HG03280 (cell line): ENCODE results near the gene SESN3.
"Not testable (repeated sequence)": the region's sequence is repeated elsewhere in the genome, so short reads cannot be mapped to it uniquely, and the experiment has no call there.

ENCODE experiments used
- ATAC-seq: cut with Tn5 transposase; IDR thresholded peaks from one replicate; pipeline ENCODE4 v1.9.1; 2021; ENCODE audit warnings: mild to moderate bottlenecking, moderate library complexity; ENCODE audit not compliant: unreplicated experiment

Gene SESN3

GRCh38 chr11:95252586-95252985 is 21.6 kb upstream of the SESN3 start:
- no peak for ATAC-seq

DNA sequence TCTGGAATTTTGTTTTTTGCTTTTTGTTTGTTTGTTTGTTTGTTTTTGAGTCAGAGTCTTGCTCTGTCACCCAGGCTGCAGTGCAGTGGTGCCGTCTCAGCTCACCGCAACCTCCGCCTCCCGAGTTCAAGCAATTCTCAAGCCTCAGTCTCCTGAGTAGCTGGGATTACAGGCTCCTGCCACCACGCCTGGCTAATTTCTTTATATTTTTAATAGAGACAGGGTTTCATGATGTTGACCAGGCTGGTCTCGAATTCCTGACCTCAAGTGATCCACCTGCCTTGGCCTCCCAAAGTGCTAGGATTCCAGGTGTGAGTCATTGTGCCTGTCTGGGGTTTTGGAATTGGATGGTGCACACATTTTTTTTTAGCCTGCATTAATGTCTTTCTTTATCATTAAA is 20.9 kb upstream of the SESN3 start:
- ATAC-seq: not testable (repeated sequence)

DNA sequence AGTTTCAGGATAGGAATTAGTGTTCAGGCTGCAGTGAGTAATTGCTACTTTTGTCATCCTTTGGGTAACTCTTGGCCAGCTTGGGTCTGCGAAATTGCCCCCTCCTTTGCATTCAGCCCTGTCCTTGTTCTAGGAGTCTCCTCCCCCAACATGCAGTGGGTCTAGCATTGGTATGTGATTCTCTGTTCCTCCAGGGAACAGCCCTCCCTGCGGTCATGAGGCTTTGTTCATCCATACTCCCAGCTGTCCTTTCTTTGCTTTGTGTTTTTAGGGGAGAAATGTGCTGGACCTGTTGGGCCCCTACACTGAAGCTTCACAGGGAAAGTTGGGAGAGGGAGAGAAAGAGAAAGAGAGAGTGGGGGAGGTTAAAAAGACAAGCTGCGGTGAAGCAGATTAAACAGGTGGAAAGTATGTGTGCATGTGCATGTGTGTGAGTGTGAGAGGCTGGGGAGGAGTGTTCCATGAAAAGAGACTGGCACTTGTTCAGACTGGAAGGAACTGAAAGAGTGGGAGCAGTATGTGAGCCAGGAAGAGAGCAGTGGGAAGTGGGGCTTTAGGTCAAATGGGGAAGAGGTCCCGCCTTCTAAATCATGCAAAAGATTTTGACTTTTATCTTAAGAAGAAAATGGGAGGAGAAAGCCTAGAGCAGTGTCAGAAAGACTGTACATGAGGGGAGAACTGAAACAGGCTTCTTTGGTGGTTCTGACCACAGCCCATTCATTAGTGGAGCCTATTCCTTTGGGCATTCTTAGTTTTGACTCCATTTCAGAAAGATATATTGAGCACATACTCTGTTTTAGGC is 17.9 kb upstream of the SESN3 start:
- ATAC-seq: peak; percentile 79

DNA sequence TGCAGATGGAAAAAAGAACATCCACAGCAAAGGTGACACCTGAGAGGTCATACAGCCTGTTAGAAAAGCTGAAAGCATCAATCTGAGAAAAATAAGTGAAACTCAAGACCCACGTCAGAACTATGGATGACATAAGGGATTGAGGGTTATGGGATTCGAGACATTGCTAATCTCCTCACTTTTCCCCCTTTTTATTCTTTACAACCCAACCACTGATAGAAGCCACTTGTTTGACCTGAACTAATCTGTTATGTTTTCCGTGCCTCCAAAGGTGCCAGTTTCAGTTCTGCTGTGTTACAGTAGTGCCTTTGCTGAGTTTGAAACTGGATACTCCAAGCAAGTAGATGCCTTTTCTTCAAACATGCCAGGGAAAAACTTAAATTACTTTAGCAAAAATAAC is 16.9 kb upstream of the SESN3 start:
- no peak for ATAC-seq

DNA sequence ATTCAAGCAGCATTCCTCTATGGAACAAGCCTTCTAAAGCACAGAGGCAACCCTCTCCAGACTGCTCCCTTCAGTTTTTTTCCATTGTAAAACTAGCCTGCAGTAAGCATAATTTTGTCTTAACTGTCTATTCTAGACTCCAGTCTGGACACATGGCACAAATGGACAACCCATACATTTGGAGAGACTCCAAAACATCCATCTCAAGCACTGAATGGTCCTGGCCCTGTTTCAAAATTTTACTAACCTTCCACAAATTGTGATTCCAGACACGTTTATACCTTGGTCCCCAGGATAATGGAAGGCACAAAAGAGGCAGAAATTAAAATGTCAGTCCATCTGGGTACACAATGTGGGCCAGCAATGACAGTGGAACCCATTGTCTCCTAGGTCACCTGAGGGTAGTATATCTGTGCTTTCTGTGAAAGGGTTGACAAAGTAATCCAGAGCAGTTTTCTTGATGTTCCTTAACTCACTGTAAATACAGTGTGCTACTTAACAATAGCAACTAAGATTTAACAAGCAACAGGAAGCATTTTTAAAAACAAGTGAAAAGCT is 16.2 kb upstream of the SESN3 start:
- no peak for ATAC-seq

- no peak for ATAC-seq
Observed at GRCh38 chr11:95245581-95245980, 14.6 kb upstream of the SESN3 start.

DNA sequence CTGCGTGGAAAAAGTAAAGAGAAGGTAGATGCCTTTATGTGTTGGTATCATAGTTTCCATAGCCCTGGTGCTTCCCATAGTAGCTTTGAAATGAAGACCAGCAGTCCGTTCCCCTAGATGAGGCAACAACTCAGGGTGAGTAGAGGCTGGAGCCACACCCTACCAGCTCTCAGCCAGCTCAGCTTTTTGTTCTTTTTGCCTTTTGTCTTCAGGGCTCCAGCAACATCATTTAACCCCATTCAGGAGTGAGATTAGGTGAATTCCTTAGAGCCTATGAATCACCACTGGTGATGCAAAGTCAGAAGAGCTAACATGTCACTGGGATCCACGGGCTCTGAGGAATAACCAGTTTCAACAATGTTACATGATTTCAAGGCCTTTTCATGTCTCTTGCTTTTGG is 14.0 kb upstream of the SESN3 start:
- no peak for ATAC-seq

- ATAC-seq: no peak
Observed at GRCh38 chr11:95243673-95244072, 12.7 kb upstream of the SESN3 start.

DNA sequence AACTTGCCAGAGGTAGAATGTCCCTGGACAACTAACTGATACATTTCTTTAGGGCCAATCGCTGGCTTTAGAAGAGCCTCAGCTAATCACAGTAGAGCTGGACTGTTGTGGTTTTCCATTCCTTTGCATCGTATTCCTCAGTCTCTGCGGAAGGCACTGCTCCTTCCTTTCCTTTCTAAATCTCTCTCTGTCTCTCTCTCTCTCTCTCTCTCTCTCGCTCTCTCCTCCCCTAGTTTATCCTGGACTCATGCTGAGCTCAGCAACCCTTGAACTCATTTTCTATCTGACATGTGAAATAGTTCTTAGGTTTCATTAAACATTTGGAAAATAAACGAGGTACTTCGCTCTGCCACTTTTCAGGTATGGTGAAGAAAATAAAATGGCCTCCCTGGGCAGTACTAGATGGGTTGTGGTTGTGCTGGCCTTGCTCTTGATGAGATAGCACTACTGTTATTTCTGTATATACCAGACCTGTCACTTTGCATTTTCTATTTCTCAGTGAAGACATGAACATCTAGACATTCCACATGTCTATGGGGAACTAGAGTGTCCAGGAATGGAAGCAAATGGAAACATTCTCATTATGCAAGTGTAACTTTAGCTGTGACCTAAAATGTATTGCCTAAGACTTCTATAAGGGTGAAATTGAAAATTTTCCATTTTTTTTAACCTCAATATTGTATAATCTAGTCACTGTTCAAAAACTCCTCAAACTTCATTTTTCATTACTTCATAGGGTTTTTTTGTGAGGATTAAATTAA is 12.0 kb upstream of the SESN3 start:
- ATAC-seq: no peak

DNA sequence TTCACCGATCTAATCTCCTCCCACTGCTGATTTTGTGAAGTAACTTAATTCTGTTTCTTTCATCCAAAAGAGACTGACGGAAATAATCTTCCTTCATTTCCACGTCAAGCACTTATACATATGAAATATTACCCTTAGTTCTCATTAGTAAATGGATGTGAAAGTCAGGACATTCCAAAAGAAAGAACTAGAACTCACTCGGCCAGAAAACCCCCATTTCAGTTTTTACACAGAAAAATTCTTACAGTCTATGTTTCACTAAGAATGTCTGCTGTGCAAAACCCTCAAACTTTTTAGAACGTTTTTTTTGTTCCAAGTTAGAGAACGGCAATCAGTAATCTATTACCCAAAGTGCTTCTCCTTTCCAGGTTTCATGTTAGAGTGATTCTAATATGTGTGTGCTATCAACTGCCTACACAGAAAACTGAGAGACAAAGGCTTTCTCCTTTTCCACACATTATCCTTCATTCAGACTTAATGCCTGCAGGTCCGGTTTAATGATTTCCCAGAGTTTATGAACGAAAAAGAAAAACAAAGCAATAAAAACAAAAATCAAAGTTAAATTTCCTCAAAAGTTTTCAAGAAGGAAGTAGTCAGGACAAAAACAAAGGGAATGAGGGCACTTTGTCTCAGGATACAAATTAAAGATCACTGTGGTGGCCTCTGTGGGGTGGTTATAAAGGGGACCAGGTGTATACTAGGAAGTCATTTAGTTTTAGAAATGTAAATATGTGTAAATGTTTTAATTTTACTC is 11.3 kb upstream of the SESN3 start:
- peak; percentile 31 for ATAC-seq

DNA sequence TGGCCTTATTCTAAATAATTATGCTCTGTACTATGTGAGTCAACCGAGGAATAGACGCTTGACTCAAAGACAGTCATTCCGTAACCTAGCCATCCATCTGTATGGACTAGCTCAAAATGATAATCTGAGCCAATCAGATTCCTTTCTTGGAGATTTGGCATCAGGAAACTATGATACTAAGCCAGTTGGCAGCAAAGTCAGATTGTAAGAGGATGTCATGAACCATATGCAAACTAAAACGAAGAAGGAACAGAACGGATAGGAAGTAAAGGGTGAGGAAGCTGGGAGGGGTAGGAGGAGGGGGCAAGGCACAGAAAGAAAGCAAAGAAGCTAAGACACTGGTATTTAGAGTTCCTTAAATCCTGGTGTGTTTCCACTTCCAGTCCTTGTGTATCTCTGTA is 10.7 kb upstream of the SESN3 start:
- ATAC-seq: peak; percentile 64

GRCh38 chr11:95239871-95240649 is 9.1 kb upstream of the SESN3 start:
- ATAC-seq: no peak

GRCh38 chr11:95232666-95233065 is 1.7 kb upstream of the SESN3 start:
- no peak for ATAC-seq

DNA sequence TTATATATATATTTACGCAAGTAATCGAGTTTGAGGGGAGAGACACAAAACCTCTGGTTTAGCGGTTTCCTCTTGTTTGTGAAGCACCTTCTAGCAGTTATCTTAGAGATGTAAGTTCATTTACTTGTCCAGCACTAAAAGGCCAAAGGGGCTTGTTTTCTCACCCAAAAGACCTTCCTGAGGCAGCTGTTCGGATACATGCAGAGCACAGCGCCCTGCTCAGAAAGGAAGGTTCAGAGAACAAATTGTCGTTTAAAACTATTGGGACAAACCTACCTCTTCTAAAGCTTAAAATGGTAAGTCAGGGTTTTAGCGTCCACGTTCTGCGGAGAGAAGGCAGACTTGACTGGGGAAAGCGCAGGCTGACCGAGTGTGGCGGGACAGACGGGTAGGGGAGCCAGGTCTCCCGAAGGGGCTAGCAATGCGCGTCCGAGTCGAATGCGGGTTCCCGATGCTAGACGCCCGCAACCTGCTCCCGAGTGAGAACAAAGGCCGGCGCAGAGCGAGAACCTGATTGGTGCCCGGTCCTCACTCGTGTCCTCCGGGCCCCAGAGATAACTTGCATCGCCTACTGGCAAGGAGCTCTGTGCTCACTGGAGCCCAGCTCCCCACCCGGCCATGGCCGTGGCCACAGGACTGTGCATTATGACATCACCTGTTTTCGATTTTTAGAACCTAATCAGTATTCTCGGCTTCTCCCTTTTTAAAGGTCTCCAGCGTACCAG is 1.0 kb upstream of the SESN3 start:
- no peak for ATAC-seq

DNA sequence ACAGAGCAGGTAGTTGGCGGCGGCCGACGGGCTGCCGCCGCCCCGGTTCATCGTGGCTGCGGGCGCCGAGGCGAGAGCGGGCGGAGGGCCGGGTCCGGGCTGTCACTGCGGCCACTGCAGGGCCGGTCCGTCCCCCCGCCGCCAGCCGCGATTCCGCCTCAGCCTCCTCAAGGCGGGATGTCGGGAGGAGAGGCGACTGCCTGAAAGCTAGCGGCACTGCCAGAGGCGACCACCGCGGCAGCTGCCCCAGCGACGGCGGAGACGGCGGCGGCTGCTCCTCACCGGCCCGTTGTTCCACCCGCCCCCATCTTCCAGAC is 234 bp downstream of the SESN3 start:
- ATAC-seq: peak; percentile 7

DNA sequence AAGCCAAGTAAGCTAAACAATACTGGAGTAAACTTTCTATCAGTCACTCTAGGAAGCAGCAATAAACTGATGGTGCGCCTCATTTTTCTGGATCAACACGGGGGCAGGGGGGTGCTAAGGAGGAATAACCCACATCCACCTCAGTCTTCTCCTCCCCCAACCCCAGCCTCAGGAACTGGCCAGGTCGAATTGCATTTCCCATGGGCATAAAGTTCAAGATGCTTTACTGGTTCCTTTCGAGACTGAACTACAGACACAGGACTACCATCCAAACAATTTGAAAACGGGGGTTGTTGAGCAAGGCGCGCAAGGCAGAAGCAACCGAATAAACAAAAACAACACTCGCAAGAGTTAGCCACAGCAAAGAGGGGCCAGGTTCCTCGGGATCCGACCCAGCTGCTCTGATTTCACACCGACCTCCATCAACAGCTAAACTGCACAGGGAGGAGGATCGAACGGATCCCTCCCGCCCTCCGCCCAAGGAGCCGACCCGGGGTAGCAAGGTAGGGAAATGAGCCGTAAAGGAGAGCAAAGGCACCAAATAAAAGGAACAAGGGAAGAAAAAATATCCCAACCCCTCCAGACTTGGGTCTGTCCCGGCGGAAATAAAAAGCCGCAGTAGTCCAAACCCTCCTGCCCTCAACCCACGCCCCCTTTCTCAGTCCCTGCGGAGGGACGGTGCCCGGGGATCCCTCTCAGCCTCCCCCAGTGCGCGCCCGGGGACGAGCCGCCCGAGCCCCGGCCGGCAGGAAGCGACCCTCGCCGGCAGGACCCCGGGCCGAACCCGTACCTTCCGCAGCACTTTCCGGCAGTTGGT is 801 bp downstream of the SESN3 start:
- ATAC-seq: no peak

- ATAC-seq: no peak
Observed at GRCh38 chr11:95229199-95229992, 1.6 kb downstream of the SESN3 start.

DNA sequence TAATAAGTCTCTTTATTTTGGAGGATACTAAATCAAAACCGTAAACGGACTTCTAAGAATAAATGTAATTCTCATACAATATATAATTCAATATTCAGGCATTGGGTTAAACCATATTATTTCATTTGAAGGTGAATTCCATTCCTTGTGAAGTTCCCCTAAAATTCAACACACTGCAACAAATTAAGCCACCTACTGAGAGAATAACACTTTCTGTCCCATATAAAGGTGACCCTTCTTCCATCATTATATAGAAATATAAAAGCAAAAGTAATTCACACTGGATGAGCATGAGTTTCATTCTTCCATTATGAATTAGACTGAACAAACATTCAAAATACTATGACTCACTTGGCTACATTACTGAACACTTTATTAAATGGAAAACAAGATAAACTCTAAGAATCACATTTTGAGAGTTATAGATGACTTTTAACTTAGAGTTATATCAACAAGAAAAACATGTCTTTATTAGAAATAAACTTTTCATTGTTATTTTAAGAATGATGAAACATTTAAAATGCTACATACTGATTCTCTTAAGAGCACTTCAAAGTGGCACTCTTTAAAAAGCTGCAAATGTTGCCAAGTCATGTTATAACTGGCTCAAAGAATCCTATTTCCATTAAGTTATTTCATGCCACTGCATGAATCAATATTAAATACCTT is 2.8 kb downstream of the SESN3 start:
- ATAC-seq: no peak
